ENCODE data around the gene BLMH.
"Not testable (repeated sequence)": the region's sequence is repeated elsewhere in the genome, so short reads cannot be mapped to it uniquely, and the experiment has no call there.

DNA sequence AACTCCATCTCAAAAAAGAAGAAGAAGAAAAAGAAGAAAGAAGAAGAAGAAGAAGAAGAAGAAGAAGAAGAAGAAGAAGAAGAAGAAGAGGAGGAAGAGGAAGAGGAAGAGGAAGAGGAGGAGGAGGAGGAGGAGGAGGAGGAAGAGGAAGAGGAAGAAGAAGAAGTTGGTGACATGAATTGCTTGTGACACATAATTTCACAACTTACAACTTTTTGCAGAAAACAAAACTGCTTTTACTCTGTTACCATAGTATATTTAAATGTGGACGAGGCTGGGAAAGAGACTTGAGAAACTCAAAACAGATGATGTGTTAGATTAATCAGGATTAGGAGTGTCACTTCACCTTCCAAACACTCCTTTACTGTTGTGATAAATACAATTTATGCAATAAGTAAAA lies 61.7 kb downstream of the BLMH start:
- TF ChIP-seq, protein P1, sequence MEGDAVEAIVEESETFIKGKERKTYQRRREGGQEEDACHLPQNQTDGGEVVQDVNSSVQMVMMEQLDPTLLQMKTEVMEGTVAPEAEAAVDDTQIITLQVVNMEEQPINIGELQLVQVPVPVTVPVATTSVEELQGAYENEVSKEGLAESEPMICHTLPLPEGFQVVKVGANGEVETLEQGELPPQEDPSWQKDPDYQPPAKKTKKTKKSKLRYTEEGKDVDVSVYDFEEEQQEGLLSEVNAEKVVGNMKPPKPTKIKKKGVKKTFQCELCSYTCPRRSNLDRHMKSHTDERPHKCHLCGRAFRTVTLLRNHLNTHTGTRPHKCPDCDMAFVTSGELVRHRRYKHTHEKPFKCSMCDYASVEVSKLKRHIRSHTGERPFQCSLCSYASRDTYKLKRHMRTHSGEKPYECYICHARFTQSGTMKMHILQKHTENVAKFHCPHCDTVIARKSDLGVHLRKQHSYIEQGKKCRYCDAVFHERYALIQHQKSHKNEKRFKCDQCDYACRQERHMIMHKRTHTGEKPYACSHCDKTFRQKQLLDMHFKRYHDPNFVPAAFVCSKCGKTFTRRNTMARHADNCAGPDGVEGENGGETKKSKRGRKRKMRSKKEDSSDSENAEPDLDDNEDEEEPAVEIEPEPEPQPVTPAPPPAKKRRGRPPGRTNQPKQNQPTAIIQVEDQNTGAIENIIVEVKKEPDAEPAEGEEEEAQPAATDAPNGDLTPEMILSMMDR (IDR thresholded peaks at IDR 0.05; ENCODE audit: poor library complexity), result not testable (repeated sequence)
- TF ChIP-seq EZH2 (IDR thresholded peaks at IDR 0.05; ENCODE audit: borderline replicate concordance); EZH2phosphoT487 (IDR thresholded peaks at IDR 0.05; ENCODE audit: low read depth, severe bottlenecking, unreplicated experiment): not testable (repeated sequence)

All from hepatocyte (in vitro differentiated cells).